Activated naive CD4-positive, alpha-beta T cell treated with anti-CD3 and anti-CD28 coated beads, Interleukin-2, amount 50 U/mL, for 72 hours (primary cell): ENCODE results near the gene DCAF5. TPM values are rescaled to one million over a fixed set of nuclear protein-coding genes. Genes with fewer than 3 reads are reported as not detected.

Experiments
- ATAC-seq, 2 donors: fragments of 150-1000 bp; cut with Tn5 transposase; 2 replicates each; pipeline ENCODE4 v1.10.0; 2021; ENCODE audit warnings: mild to moderate bottlenecking in 2 of 2, moderate library complexity in 2 of 2
- DNase-seq, 2 donors: peaks; one replicate each; pipeline ENCODE4 v3.0.0; 2021 to 2022; ENCODE audit warnings: low spot score in 2 of 2
- H3K27ac Mint-ChIP-seq, 2 donors: one replicate each; pipeline ENCODE4 v1.8.0; 2022; ENCODE audit warnings: mild to moderate bottlenecking in 2 of 2, mixed read lengths in 2 of 2
- H3K36me3 Mint-ChIP-seq, 2 donors: one replicate each; pipeline ENCODE4 v1.8.0; 2022; ENCODE audit warnings: mixed read lengths in 2 of 2
- H3K9me3 Mint-ChIP-seq, 2 donors: one replicate each; pipeline ENCODE4 v1.8.0; 2022; ENCODE audit warnings: mixed read lengths in 2 of 2
- total RNA-seq, 2 donors: library from RNA; stranded (reverse); gene quantifications; one replicate each; pipeline ENCODE4 v1.2.3, GENCODE V29; 2022

The DCAF5 gene
- total RNA-seq, 2 donors from 2014 or later = 37.2 to 41.5 TPM

DNA sequence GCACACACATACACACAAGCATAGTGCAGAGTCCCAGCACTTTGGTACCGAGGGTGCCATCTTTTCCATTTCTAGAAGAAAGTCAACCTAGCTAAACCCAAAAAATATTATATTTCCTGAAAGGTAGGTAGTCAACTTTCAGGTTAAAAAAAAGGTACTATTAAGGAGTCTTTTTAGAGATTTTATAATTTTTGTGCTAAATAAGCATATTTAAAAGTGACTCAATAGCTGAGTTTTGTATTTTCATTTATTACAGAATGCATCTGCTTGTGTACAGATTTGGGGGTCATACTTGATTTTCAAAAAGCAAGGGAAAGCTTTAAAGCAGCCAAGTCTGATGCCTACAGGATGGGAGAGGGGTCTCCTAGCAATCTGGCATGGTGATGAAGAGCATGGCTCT lies 34.6 kb downstream of the DCAF5 start:
- H3K36me3 Mint-ChIP-seq = peaks cover 5 to 39% of the 10 kb centered on the region in 2 donors
- H3K27ac Mint-ChIP-seq = peak overlapping the region in 1 of 2 donors; percentile 18
- DNase-seq (no peak), ATAC-seq (no peak)
- no peaks in the 10 kb centered on the region for H3K9me3 Mint-ChIP-seq

DNA sequence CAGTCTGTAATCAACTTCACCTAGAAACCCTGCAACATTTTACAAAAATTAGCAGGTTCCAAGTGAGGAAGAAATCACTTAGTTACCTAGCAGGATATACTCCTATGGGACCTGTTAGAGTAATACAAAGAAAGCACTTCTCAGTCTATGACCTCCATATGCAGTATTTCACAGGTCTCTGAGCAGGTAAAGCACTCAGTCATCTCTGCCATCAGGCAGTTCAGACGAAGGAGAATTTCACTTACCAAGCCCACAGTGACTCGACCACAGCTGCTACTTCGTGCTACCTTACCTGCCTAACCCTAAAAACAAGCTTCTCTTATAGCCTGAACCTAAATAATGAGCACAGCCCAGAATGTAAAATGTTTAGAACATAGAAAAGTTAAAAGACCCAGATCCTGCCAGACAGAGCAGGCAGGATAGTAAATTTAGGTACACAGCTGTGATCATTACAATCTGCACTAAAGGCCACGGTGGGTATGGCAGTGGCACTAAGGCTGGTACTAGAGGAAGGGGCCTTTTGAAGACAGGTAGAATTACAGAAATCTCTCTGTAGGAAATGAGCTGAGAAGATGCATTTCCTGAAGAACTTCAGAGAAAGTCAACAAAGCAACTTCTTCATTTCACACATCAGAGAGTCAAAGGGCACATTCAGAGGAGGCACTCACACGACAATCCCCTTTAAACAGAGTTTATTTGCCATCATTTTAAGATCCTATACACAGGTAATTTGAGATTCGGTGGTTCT lies 35.7 kb downstream of the DCAF5 start:
- no peak for DNase-seq
- Mint-ChIP-seq H3K36me3 (peaks cover 5 to 39% of the 10 kb centered on the region in 2 donors), H3K9me3 (no peaks in the 10 kb centered on the region), H3K27ac (peak overlapping the region; percentile 18 to 50)
- peak in 1 of 2 donors; percentile 67 for ATAC-seq

DNA sequence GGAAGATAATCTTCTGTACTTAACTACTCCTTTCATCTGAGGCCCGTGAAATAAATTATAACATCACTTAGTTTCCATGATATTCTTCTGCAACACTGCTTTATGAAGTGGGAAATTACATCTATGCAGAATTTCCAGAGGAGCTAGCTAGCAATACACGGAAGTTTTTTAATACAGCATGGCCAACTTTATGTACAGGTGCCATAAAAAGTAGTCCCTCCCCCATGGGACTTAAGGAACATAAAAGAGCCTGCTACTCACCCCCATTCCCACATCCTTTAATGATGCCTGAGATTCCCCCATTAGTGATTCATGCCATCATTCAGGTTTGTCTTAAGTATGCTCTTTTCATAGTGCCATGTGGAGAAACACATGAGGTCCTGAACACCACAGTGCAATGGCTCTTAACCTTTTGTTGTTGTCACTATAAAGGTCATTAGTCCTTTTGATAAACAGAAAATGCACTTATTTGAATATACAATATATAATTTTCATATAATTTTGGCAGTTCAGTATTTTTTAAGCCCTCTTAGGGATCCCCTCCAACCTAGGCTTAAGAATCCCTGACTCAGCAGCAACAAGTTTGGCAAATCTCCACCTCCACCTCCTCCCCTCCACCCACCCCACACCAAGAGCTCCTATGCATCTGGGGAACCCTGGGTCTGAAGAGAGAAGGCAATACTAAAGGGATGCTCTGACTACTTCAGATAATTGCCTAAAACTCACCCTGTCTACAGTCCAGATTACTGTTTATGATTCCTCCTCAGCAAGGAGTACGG lies 37.3 kb downstream of the DCAF5 start:
- H3K9me3 Mint-ChIP-seq = no peaks in the 10 kb centered on the region
- DNase-seq (no peak), ATAC-seq (no peak)
- peaks cover 5 to 23% of the 10 kb centered on the region in 2 donors for H3K36me3 Mint-ChIP-seq
- no peak overlapping the region for H3K27ac Mint-ChIP-seq

DNA sequence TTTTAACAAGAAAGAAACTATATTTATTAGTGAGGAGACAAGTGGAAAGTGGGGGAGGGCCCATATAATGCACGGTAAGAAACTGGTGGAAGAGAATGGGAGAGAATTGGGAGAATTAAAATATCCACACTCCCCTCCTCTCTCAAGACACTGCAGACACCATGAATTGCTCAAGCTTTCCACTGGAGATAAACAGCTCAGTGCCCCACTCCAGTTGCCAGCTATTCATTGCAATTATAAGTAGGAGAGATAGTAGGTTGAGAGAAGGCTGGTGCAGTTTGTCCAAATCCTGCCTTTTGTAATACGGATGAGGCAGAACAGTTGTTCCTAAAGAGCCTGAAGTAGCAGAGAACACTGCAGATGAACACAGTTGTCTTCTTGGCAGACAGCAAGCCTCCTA lies 38.2 kb downstream of the DCAF5 start:
- Mint-ChIP-seq H3K9me3 (no peaks in the 10 kb centered on the region), H3K27ac (no peak overlapping the region), H3K36me3 (peaks cover 5 to 19% of the 10 kb centered on the region in 2 donors)
- ATAC-seq = no peak
- DNase-seq = no peak

DNA sequence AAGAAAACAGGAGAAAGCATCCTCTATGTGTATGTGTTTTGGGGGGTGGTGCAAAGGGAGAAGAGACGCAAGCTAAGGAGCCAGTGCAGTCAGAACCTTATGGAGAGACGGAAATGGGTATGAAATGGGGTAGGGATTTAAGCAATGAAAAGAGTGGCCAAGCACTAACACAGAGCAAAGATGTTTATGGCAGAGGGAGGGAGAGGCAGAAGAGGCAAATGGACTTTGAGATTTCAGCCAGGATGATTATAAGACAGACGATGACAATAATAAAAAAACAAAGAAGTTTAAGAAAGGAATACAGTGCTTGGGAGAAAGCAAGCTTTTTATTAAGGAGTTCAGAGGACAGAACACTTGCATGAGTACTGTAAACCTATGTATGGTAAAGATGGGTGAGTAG lies 44.6 kb downstream of the DCAF5 start:
- ATAC-seq (no peak), DNase-seq (no peak)
- Mint-ChIP-seq H3K9me3 (no peaks in the 10 kb centered on the region), H3K27ac (no peak overlapping the region), H3K36me3 (no peaks in the 10 kb centered on the region)

DNA sequence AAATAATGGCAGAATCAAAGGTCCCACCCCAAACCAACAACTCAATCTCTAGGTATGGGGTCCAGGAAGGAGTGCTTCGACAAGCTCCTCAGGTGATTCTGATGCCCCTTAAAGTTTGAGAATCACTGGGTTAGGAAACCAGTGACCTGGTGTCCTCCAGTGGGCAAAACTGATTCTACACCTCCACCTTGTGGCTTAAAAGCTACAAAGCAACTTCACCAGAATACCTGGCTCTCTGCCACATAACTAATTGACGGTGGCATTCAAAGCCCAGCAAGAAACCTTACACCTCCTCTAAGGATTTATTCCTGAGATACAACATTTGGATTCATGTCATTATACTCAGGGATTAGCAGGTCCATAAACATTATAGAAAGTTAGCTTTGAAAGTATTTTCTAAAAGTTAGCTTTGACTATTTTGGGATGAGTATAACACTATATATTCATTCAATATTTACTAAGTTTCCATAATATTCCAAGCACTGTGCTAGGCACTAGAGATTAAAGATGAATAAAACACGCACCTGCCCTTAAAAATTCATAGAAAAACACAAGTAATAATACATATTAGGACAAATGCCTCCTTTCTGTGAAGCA lies 45.4 kb downstream of the DCAF5 start:
- ATAC-seq (peak; percentile 39 to 54), DNase-seq (peak in 1 of 2 donors; percentile 25)
- Mint-ChIP-seq H3K36me3 (no peaks in the 10 kb centered on the region), H3K9me3 (no peaks in the 10 kb centered on the region), H3K27ac (no peak overlapping the region)

DNA sequence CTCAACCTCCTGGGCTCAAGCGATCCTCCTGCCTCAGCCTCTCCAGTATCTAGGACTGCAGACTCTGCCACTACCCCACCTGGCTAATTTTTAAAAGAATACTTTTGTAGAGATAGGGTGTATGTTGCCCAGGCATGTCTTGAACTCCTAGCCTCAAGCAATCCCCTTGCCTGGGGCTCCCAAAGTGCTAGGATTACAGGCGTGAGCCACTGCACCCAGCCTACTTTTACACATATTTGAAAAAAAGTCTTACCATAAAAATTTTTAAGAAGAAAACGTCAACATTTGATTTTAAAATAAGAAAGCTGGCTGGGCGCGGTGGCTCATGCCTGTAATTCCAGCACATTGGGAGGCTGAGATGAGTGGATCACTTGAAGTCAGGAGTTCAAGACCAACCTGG lies 46.5 kb downstream of the DCAF5 start:
- no peaks in the 10 kb centered on the region for H3K36me3 Mint-ChIP-seq
- no peaks in the 10 kb centered on the region for H3K9me3 Mint-ChIP-seq
- H3K27ac Mint-ChIP-seq = no peak overlapping the region
- ATAC-seq (no peak), DNase-seq (no peak)

DNA sequence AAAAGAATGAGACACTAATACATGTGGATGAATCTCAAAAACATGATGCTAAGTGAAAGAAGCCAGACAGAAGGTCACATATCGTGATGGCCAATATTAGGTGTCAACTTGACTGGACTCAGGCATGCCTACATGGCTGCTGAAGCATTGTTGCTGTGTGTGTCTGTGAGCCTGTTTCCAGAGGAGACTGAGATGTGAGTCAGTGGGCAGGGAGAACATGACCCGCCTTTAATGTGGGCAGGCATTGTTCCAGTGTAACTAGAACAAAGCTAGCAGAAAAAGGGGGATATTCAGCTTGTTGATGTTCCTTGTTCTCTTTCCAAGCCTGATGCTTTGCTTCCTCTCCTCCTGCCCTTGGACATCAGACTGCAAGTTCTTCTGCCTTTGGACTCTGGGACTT lies 47.6 kb downstream of the DCAF5 start:
- ATAC-seq (no peak), DNase-seq (no peak)
- H3K27ac Mint-ChIP-seq = no peak overlapping the region

DNA sequence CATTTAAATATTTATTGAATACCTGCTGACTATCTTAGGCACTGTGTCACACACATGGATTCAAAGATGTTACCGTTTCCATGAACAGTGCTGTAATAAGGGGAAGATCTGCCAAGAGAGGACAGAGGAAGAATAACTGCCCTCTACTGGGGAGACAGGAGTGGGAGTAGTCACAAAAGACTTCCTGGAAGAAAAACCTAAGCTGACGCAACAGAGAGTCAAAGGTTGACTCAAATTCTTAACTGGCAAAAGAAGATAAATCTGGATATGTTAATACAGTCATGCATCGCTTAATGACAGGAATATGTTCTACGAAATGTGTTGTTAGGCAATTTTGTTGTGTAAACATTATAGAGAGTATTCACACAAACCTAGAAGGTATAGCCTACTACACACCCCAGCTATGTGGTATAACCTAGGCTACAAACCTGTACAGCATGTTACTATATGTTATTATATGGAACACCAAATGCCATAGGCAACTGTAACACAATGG lies 51.5 kb downstream of the DCAF5 start:
- peak; percentile 85 to 92 for ATAC-seq
- H3K36me3 Mint-ChIP-seq = no peaks in the 10 kb centered on the region
- H3K9me3 Mint-ChIP-seq = no peaks in the 10 kb centered on the region
- peak overlapping the region in 1 of 2 donors; percentile 79 for H3K27ac Mint-ChIP-seq
- no peak for DNase-seq

More for the DNA sequence above, 47.6 kb downstream of the DCAF5 start:
- H3K9me3 Mint-ChIP-seq = no peaks in the 10 kb centered on the region
- H3K36me3 Mint-ChIP-seq = no peaks in the 10 kb centered on the region

DNA sequence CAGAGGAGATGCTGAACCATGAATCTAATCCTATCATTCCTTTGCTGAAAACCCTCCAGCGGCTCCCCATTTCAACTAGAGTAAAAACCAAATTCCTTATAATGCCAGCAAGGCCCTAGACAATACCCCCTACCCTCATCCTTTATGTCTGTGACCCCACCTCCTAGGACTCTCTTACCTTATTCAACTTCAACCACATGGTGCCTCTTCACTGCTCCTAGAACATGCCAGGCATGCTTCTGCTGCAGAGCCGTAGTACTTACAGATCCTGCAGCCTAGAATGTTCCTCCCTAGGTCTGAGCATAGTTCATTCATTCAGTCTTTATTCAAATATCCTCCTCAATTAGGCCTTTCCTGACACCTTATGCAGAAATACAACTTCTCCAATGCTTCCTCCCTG lies 54.9 kb downstream of the DCAF5 start:
- no peak for ATAC-seq
- Mint-ChIP-seq H3K27ac (peak overlapping the region; percentile 0 to 61), H3K9me3 (no peaks in the 10 kb centered on the region), H3K36me3 (no peaks in the 10 kb centered on the region)
- DNase-seq = no peak

DNA sequence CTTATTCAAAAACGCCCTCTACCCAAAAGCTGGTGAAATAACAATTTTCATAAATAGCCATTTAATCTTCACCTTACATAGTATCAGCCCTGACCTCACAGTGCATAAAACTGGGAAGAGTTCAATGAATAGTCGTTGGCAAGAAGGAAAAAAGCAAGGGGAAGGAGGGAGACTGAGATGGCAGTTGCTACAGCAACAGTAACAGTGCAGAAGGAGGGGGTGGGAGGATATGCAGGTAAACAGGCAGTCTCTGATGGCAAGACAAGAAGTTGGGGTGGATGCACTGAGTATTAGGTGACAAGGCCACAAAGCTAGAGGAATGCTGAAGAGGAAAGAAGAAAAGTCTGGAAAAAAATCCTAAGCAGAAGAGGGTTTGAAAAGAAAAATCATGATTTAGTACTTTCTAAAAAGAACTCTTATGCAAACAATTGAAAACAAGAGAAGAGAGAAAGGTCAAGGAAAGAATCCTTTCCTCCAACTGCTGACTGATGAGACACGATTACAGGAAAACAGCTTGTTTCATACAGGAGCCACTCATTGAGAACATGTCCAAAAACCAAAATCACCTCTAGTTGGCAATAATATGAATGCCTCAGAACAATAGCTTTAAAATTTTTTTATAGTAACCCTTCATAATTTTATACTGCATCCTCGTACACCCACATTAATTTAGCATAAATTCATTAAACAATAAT lies 56.0 kb downstream of the DCAF5 start:
- ATAC-seq (no peak), DNase-seq (no peak)
- no peaks in the 10 kb centered on the region for H3K9me3 Mint-ChIP-seq
- H3K27ac Mint-ChIP-seq = peak overlapping the region; percentile 35 to 47
- no peaks in the 10 kb centered on the region for H3K36me3 Mint-ChIP-seq

DNA sequence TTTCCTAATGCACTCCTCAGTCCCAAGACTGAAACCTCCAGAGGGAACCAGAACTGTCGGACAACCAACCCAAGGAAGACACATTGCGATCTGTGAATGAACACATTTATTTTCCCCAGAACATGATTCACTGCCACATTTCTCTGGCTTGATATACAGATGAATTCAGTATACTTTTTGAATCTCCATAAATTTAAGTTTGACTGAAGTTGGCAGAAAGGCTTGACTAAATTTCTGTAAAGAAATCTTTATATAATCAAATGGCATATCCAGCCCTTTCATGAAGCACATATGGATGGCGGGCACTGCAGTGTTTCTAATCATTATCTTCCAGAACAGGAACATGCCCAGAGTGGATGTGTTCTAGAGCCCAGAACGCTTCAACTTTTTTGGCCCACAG lies 56.7 kb downstream of the DCAF5 start:
- Mint-ChIP-seq H3K9me3 (no peaks in the 10 kb centered on the region), H3K36me3 (peaks cover 0 to 3% of the 10 kb centered on the region in 2 donors), H3K27ac (peak overlapping the region in 1 of 2 donors; percentile 35)
- DNase-seq (no peak), ATAC-seq (no peak)

DNA sequence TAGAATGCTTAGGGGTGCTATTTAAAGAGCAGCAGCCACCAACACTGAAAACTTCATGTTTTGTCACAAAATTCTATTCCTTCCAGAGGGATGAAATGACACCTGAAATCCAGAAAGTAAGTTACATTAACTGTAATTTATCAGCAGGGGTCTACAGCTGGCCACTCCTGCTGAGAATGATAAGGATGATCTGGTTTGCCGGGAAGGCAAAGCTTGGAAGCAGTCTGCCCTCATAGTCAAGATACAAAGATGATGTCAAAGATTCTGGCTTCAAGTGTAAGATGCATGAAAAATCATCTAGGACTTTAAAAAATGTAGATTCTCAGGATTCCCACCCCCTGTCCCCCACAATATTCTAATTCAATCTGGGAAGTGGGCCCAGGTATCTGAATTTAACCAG lies 58.4 kb downstream of the DCAF5 start:
- Mint-ChIP-seq H3K27ac (no peak overlapping the region), H3K36me3 (peaks cover 0 to 5% of the 10 kb centered on the region in 2 donors), H3K9me3 (no peaks in the 10 kb centered on the region)
- no peak for DNase-seq
- ATAC-seq = no peak

DNA sequence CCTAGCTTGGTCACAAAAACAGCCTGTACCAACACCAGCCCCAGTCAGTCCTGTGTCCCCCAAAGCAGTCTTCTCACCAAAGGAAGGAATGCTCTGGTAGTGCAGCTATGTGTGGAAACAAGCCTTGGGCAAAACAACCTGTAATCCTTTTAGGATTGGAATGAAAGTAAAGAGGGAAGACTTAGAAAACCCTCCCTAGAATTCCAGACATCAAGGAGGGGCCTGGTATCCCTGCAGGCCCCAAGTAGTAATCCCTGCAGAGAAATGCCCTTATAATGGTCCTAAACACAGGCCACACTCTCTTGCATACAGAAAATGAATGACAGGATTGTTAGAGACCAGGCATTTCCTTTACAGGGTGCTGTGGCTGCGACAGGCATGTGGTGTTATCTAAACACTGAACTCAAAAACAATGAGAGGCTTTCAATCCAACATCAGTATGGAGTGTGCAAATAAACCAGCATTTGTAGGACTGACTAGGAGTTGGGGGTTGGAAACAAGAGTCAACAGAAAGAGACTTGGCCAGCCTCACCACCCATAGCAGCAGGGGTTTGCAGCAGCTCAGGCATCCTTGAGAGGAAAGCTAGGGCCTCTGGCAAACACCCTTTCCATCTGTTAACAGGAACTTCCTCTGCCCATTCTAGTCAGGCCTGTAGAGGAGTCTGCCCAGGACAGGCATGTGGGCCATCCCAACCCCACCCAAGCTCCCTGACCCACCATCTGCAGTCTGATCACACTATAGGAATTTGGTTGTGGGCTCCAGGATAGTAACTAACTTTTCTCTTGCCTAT lies 59.1 kb downstream of the DCAF5 start:
- Mint-ChIP-seq H3K9me3 (no peaks in the 10 kb centered on the region), H3K36me3 (peaks cover 0 to 5% of the 10 kb centered on the region in 2 donors), H3K27ac (peak overlapping the region in 1 of 2 donors; percentile 60)
- ATAC-seq = no peak
- no peak for DNase-seq

DNA sequence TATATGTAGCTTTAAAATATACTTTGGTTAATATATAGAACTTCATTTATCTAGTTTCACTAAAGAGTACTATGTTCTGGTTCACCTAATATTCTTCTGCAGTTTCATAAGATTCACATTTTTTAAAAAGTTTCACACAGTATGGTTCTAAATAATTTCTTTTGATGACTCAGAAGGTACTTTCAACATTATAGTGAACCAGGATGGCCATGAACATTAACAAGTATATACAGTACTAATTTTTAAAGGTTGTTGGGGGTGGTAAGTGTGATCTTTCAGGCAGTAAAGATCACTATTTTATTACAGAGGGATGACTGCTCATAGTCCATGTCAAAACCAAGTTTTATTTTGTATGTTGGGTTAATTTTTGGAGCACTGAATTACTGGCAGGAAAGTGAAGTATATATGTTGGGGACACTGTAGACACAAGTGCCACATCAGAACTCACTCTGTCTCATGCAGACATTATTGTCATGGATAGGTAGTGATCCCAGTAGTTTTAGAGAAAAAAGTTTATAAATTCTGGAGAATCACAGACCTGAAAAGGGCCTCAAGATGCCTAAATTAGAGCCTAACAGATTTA lies 60.0 kb downstream of the DCAF5 start:
- peaks cover 0 to 5% of the 10 kb centered on the region in 2 donors for H3K36me3 Mint-ChIP-seq
- ATAC-seq = peak; percentile 62 to 82
- no peak for DNase-seq
- peak overlapping the region; percentile 60 to 92 for H3K27ac Mint-ChIP-seq
- H3K9me3 Mint-ChIP-seq = no peaks in the 10 kb centered on the region

DNA sequence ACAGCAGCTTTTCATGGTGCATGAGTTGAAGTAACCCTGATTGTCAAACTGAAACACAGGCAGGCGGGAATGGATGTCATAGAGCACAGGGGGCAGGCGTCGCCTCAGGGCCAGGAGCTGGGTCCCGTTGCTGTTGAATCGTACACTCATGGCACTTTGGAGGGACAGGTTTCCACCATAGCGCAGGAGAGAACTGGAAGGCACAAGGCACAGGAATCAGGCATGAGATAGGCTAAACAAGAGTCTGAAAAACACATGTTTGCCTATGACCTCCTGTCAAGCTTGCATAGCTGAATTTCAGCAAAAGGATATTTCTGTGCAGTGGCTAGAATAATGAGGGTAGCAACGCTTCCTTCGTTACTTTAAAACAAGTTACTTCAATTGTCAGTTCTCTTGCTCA lies 61.2 kb downstream of the DCAF5 start:
- DNase-seq = no peak
- H3K36me3 Mint-ChIP-seq = peaks cover 0 to 5% of the 10 kb centered on the region in 2 donors
- no peaks in the 10 kb centered on the region for H3K9me3 Mint-ChIP-seq
- H3K27ac Mint-ChIP-seq = no peak overlapping the region
- ATAC-seq = no peak
